ENCODE data around the gene LRRC66. TPM values are rescaled to one million over a fixed set of nuclear protein-coding genes. Genes with fewer than 3 reads are reported as not detected.

LRRC66 gene
- total and polyA plus RNA-seq, 9 of the 15 experiments (the other 6 are each of a cell fraction or from before 2014, with no cell fraction given), result not detected

- Histone ChIP-seq H4K20me1 (replicated peaks; ENCODE audit: control insufficient read depth, insufficient read depth, low read length) (no peaks in the 10 kb centered on the region), H3K4me1 (replicated peaks in 1 of 2; ENCODE audit: control insufficient read depth in 2 of 2, insufficient read depth in 2 of 2, low read length in 2 of 2) (no peaks in the 10 kb centered on the region), H2AFZ (ENCODE audit: low read depth, low read length) (no peak overlapping the region), H3K9ac (ENCODE audit: insufficient read depth in 1 of 2, low read depth in 2 of 2, low read length in 2 of 2) (no peak overlapping the region), H3K36me3 (ENCODE audit: control insufficient read depth, insufficient read depth, low read length) (no peaks in the 10 kb centered on the region), H3K9me3 (replicated peaks; ENCODE audit: control insufficient read depth, insufficient read depth, low read depth, low read length) (no peaks in the 10 kb centered on the region), H3K9me1 (ENCODE audit: control insufficient read depth, insufficient read depth, low read length) (no peaks in the 10 kb centered on the region), H3K27ac (ENCODE audit: extremely low read depth, low read depth, low read length) (no peak overlapping the region), H3K79me2 (ENCODE audit: control insufficient read depth, insufficient read depth, low read length) (no peaks in the 10 kb centered on the region), H3K4me3 (no peak overlapping the region), H3K4me2 (ENCODE audit: insufficient read depth, low read length) (no peak overlapping the region), H3K27me3 (ENCODE audit: control insufficient read depth in 2 of 2, insufficient read depth in 2 of 2, low read length in 2 of 2) (peaks cover 4 to 22% of the 10 kb centered on the region in 2 experiments; a peak in 3 of 5 replicates)
- ChIA-PET CTCF (ENCODE audit: low intra/inter-chr PET ratio) (no interaction called here), POLR2A (no interaction called here)
- DNase-seq (ENCODE audit: extremely low read depth in 1 of 4, low spot score in 3 of 4) (no peak), ATAC-seq (no peak), FAIRE-seq (no peak)
- in situ Hi-C loops (cut with MboI) (no loop called here), intact Hi-C loops (cut with micrococcal nuclease) (no loop called here)
- no TSS peak for BruUV-seq (replicated peaks)
- no peak for TF ChIP-seq ESRRB (CRISPR knock-in tag; IDR thresholded peaks at IDR 0.05; ENCODE audit: borderline replicate concordance)
Measured at GRCh38 chr4:51998837-51999236, 21.3 kb downstream of the LRRC66 start.

GRCh38 chr4:51997647-51998046, 22.5 kb downstream of the LRRC66 start:
- CTCF ChIA-PET (ENCODE audit: low intra/inter-chr PET ratio), result no interaction called here
- no peak overlapping the region for H2AFZ ChIP-seq (ENCODE audit: low read depth, low read length)

More at GRCh38 chr4:51997647-51998046, 22.5 kb downstream of the LRRC66 start:
- H3K4me1 ChIP-seq (replicated peaks in 1 of 2; ENCODE audit: control insufficient read depth in 2 of 2, insufficient read depth in 2 of 2, low read length in 2 of 2), result no peaks in the 10 kb centered on the region
- no peaks in the 10 kb centered on the region for H3K79me2 ChIP-seq (ENCODE audit: control insufficient read depth, insufficient read depth, low read length)
- H3K9me3 ChIP-seq (replicated peaks; ENCODE audit: control insufficient read depth, insufficient read depth, low read depth, low read length), result no peaks in the 10 kb centered on the region
- H4K20me1 ChIP-seq (replicated peaks; ENCODE audit: control insufficient read depth, insufficient read depth, low read length), result no peaks in the 10 kb centered on the region
- peaks cover 4 to 22% of the 10 kb centered on the region in 2 experiments; a peak in 3 of 5 replicates for H3K27me3 ChIP-seq (ENCODE audit: control insufficient read depth in 2 of 2, insufficient read depth in 2 of 2, low read length in 2 of 2)
- H3K27ac ChIP-seq (ENCODE audit: extremely low read depth, low read depth, low read length), result no peak overlapping the region
- no peak for ATAC-seq
- no peak overlapping the region for H3K9ac ChIP-seq (ENCODE audit: insufficient read depth in 1 of 2, low read depth in 2 of 2, low read length in 2 of 2)
- no peaks in the 10 kb centered on the region for H3K9me1 ChIP-seq (ENCODE audit: control insufficient read depth, insufficient read depth, low read length)
- BruUV-seq (replicated peaks), result no TSS peak
- TF ChIP-seq CCAR2 (IDR thresholded peaks at IDR 0.05; ENCODE audit: low read depth, low read length) (no peak), SRSF7 (optimal IDR thresholded peaks at IDR 0.05; ENCODE audit: low read depth, low read length) (no peak), ATF3 (IDR thresholded peaks at IDR 0.05) (no peak), ATF3 (CRISPR knock-in tag; conservative IDR thresholded peaks at IDR 0.05) (no peak), CEBPZ (IDR thresholded peaks at IDR 0.05; ENCODE audit: borderline replicate concordance, low read depth, low read length) (no peak), TCF3 (CRISPR knock-in tag; IDR thresholded peaks at IDR 0.05) (no peak)
- FAIRE-seq, result no peak
- no peak overlapping the region for H3K4me3 ChIP-seq
- no peak for DNase-seq (ENCODE audit: extremely low read depth in 1 of 4, low spot score in 3 of 4)
- H3K36me3 ChIP-seq (ENCODE audit: control insufficient read depth, insufficient read depth, low read length), result no peaks in the 10 kb centered on the region
- intact Hi-C loops (cut with micrococcal nuclease), result no loop called here
- no peak overlapping the region for H3K4me2 ChIP-seq (ENCODE audit: insufficient read depth, low read length)
- in situ Hi-C loops (cut with MboI), result no loop called here
- POLR2A ChIA-PET, result no interaction called here
